A549 (cell line): ENCODE data around the gene NFKBIZ.

Experiments used
- EHMT2 ChIP-seq: fragments of 200-600 bp; sonication (generic); IDR thresholded peaks from 2 replicates; pipeline ENCODE4 v1.6.1; 2016; ENCODE audit warnings: antibody characterized with exemption, low read depth, mild to moderate bottlenecking, moderate library complexity
- EP300 ChIP-seq, 2 experiments: fragments of >200 bp; sonication (Bioruptor Twin); formaldehyde crosslinking; IDR thresholded peaks; 2 replicates in 1 of 2; 3 replicates in 1 of 2; pipeline ENCODE4 v1.6.1; 2016 to 2017
- FOSB ChIP-seq: fragments of 250-450 bp; sonication (Bioruptor Pico); IDR thresholded peaks from 2 replicates; pipeline ENCODE4 v1.5.0; 2020; ENCODE audit warnings: mild to moderate bottlenecking, moderate library complexity
- PHF8 ChIP-seq: fragments of 200-600 bp; sonication (generic); IDR thresholded peaks from 2 replicates; pipeline ENCODE4 v1.6.1; 2016; ENCODE audit warnings: low read depth, mild to moderate bottlenecking, antibody characterized with exemption, moderate library complexity, borderline replicate concordance
- POLR2A ChIP-seq: IDR thresholded peaks from 2 replicates; pipeline ENCODE4 v1.6.1; 2012; ENCODE audit warnings: mild to moderate bottlenecking, low read length
- RCOR1 ChIP-seq: fragments of 150-350 bp; IDR thresholded peaks from 2 replicates; pipeline ENCODE4 v1.6.1; 2014; ENCODE audit warnings: antibody characterized with exemption, low read length, low read depth
- RFX5 ChIP-seq: fragments of 450-650 bp; IDR thresholded peaks from 2 replicates; pipeline ENCODE4 v1.7.1; 2014; ENCODE audit warnings: antibody characterized with exemption, mild to moderate bottlenecking, moderate library complexity
- SMC3 ChIP-seq: fragments of >200 bp; sonication (Bioruptor Twin); formaldehyde crosslinking; IDR thresholded peaks from 3 replicates; pipeline ENCODE4 v1.6.1; 2018; ENCODE audit warnings: inconsistent platforms
- TF ChIP-seq, protein P1 (sequence below): fragments of 150-350 bp; IDR thresholded peaks from 2 replicates; pipeline ENCODE4 v1.6.1; 2014; ENCODE audit warnings: low read depth, mild to moderate bottlenecking, low read length
- TF ChIP-seq, protein P2 (sequence below): fragments of >200 bp; sonication (Bioruptor Twin); formaldehyde crosslinking; IDR thresholded peaks from 3 replicates; pipeline ENCODE4 v1.5.1; 2016
- TF ChIP-seq, protein P3 (sequence below): fragments of >200 bp; sonication (Bioruptor Twin); formaldehyde crosslinking; IDR thresholded peaks from 3 replicates; pipeline ENCODE4 v1.6.1; 2016

DNA sequence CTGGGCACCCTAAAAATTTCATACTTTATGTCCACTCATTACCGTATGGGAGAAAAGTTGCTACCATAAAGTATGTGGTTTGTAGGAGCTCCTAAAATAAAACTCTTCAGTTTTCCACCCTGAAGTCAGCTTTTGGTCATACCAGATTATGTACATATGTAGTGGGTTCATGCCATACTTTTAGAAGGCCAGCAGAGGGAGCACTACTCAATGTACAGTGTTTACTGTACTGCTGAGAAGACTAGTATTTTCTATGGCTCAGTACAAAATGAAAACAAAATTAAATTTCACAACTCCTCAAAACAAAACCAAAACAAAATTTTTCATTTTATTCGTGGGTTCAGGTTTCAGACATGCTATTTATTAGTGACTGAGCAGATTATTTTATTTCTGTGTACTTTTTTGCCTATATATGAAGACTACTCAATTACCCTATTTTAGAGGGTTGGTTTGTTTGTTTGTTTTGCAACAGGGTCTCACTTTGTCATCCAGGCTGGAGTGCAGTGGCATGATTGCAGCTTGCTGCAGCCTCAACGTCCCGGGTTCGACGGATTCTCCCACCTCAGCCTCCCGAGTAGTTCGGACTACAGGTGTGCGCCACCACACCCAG is 46.0 kb upstream of the NFKBIZ start:
- TF ChIP-seq FOSB (CRISPR knock-in tag) = no peak
- TF ChIP-seq EHMT2 = no peak
- TF ChIP-seq SMC3 = peak; percentile 60
- TF ChIP-seq PHF8 = no peak
- TF ChIP-seq, protein P1, sequence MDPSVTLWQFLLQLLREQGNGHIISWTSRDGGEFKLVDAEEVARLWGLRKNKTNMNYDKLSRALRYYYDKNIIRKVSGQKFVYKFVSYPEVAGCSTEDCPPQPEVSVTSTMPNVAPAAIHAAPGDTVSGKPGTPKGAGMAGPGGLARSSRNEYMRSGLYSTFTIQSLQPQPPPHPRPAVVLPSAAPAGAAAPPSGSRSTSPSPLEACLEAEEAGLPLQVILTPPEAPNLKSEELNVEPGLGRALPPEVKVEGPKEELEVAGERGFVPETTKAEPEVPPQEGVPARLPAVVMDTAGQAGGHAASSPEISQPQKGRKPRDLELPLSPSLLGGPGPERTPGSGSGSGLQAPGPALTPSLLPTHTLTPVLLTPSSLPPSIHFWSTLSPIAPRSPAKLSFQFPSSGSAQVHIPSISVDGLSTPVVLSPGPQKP = no peak
- TF ChIP-seq EP300 (IDR thresholded peaks at IDR 0.05) = no peak
- no peak for TF ChIP-seq POLR2A
- TF ChIP-seq RCOR1 = no peak
- TF ChIP-seq, protein P2, sequence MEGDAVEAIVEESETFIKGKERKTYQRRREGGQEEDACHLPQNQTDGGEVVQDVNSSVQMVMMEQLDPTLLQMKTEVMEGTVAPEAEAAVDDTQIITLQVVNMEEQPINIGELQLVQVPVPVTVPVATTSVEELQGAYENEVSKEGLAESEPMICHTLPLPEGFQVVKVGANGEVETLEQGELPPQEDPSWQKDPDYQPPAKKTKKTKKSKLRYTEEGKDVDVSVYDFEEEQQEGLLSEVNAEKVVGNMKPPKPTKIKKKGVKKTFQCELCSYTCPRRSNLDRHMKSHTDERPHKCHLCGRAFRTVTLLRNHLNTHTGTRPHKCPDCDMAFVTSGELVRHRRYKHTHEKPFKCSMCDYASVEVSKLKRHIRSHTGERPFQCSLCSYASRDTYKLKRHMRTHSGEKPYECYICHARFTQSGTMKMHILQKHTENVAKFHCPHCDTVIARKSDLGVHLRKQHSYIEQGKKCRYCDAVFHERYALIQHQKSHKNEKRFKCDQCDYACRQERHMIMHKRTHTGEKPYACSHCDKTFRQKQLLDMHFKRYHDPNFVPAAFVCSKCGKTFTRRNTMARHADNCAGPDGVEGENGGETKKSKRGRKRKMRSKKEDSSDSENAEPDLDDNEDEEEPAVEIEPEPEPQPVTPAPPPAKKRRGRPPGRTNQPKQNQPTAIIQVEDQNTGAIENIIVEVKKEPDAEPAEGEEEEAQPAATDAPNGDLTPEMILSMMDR = peak; percentile 87
- no peak for TF ChIP-seq RFX5
- TF ChIP-seq, protein P3, sequence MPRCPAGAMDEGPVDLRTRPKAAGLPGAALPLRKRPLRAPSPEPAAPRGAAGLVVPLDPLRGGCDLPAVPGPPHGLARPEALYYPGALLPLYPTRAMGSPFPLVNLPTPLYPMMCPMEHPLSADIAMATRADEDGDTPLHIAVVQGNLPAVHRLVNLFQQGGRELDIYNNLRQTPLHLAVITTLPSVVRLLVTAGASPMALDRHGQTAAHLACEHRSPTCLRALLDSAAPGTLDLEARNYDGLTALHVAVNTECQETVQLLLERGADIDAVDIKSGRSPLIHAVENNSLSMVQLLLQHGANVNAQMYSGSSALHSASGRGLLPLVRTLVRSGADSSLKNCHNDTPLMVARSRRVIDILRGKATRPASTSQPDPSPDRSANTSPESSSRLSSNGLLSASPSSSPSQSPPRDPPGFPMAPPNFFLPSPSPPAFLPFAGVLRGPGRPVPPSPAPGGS = no peak
